ENCODE results near the gene AUTS2. TPM values are rescaled to one million over a fixed set of nuclear protein-coding genes. Genes with fewer than 3 reads are reported as not detected.

AUTS2 gene
- total and polyA plus RNA-seq, 2 of the 8 experiments (the other 6 are each of a cell fraction or from before 2014, with no cell fraction given) = 25.9 to 101 TPM

- Histone ChIP-seq H2AK5ac (ENCODE audit: low read depth, low read length) (no peak overlapping the region), H3K27ac (ENCODE audit: low read depth, low read length) (no peak overlapping the region), H2BK20ac (ENCODE audit: low read length) (no peak overlapping the region), H2BK5ac (ENCODE audit: low read depth, low read length) (no peak overlapping the region), H3K4ac (replicated peaks; ENCODE audit: insufficient read length, low read depth, low read length) (no peak overlapping the region), H3K4me3 (ENCODE audit: extremely low read depth in 1 of 4, insufficient read depth in 2 of 4, low read depth in 3 of 4, low read length in 4 of 4) (no peak overlapping the region), H3K36me3 (ENCODE audit: control insufficient read depth in 2 of 4, insufficient read depth in 4 of 4, low read length in 3 of 4) (no peaks in the 10 kb centered on the region), H2AFZ (ENCODE audit: low read length) (no peak overlapping the region), H4K91ac (replicated peaks; ENCODE audit: insufficient read length, low read length) (no peak overlapping the region), H2BK12ac (ENCODE audit: low read depth, low read length) (no peak overlapping the region), H2BK15ac (ENCODE audit: low read length) (no peak overlapping the region), H3K23ac (ENCODE audit: insufficient read length) (no peak overlapping the region), H3K79me2 (ENCODE audit: control insufficient read depth in 1 of 2, insufficient read depth in 2 of 2, low read length in 2 of 2) (no peaks in the 10 kb centered on the region), H4K8ac (ENCODE audit: extremely low read depth, insufficient read depth, low read length) (no peak overlapping the region), H3K4me1 (replicated peaks in 1 of 4; ENCODE audit: control insufficient read depth in 3 of 4, insufficient read depth in 4 of 4, low read length in 3 of 4) (peaks cover 2 to 8% (median 4%) of the 10 kb centered on the region in 4 experiments; a peak in 3 of 7 replicates), H3K79me1 (ENCODE audit: low read depth, low read length) (no peaks in the 10 kb centered on the region), H3K14ac (ENCODE audit: insufficient read length) (no peak overlapping the region), H4K20me1 (replicated peaks in 1 of 2; ENCODE audit: control insufficient read depth in 1 of 2, insufficient read depth in 2 of 2, low read length in 2 of 2) (no peaks in the 10 kb centered on the region), H3K4me2 (ENCODE audit: insufficient read depth in 1 of 2, low read depth in 2 of 2, low read length in 2 of 2) (no peak overlapping the region), H3K9me3 (ENCODE audit: insufficient read depth in 2 of 2, low read depth in 1 of 2, low read length in 1 of 2) (no peaks in the 10 kb centered on the region), H3K18ac (ENCODE audit: extremely low read depth, low read length) (no peak overlapping the region), H3K27me3 (replicated peaks in 1 of 4; ENCODE audit: control insufficient read depth in 3 of 4, extremely low read depth in 1 of 4, insufficient read depth in 3 of 4, low read length in 3 of 4) (no peaks in the 10 kb centered on the region), H2BK120ac (replicated peaks; ENCODE audit: low read depth, low read length) (no peak overlapping the region), H3K56ac (replicated peaks; ENCODE audit: insufficient read length, low read depth, low read length) (no peak overlapping the region), H3K23me2 (ENCODE audit: low read depth, low read length) (no peaks in the 10 kb centered on the region), H3K9ac (replicated peaks in 1 of 4; ENCODE audit: extremely low read depth in 1 of 4, low read depth in 3 of 4, low read length in 3 of 4) (no peak overlapping the region), H4K5ac (ENCODE audit: insufficient read length, low read depth, low read length) (no peak overlapping the region)
- CTCF ChIA-PET (ENCODE audit: partially characterized antibody) = interaction anchor here (0.6 kb wide), 2 partner anchors 14 to 364 kb away, joined by 3 to 4 read pairs; no protein-coding TSS in a partner anchor
- TF ChIP-seq ZNF274 (IDR thresholded peaks at IDR 0.05; ENCODE audit: borderline replicate concordance, extremely low read depth, low read length) = no peak
- POLR2A ChIA-PET (ENCODE audit: partially characterized antibody) = interaction anchor here (1.1 kb wide), 1 partner anchor 14 kb away, joined by 3 read pairs; no protein-coding TSS in a partner anchor
- no peak for FAIRE-seq
- no peak for DNase-seq (ENCODE audit: low read depth in 1 of 2, low spot score in 2 of 2)
- 87% methylated on average over 3 of the region's 3 CpGs; no CpG with 5 or more reads in 1 of the 2 experiments for WGBS, 2 experiments (ENCODE audit: extremely low coverage in 1 of 2, insufficient coverage in 1 of 2, insufficient read length in 1 of 2, insufficient replicate concordance in 2 of 2, low coverage in 1 of 2, low lambda C conversion rate in 2 of 2, missing lambda C conversion rate in 1 of 2)
Measured at GRCh38 chr7:69640216-69640615, 41.9 kb downstream of the AUTS2 start.
